A204.1 (cell line): ENCODE measurements around the gene RFX4.
"Not testable (repeated sequence)": the region's sequence is repeated elsewhere in the genome, so short reads cannot be mapped to it uniquely, and the experiment has no call there.

ENCODE experiments used
- FAIRE-seq: peaks from 2 replicates; lab custom pipeline; 2012; peaks lifted over from hg19 to GRCh38; lab: Jason Lieb, UNC

The RFX4 gene

DNA sequence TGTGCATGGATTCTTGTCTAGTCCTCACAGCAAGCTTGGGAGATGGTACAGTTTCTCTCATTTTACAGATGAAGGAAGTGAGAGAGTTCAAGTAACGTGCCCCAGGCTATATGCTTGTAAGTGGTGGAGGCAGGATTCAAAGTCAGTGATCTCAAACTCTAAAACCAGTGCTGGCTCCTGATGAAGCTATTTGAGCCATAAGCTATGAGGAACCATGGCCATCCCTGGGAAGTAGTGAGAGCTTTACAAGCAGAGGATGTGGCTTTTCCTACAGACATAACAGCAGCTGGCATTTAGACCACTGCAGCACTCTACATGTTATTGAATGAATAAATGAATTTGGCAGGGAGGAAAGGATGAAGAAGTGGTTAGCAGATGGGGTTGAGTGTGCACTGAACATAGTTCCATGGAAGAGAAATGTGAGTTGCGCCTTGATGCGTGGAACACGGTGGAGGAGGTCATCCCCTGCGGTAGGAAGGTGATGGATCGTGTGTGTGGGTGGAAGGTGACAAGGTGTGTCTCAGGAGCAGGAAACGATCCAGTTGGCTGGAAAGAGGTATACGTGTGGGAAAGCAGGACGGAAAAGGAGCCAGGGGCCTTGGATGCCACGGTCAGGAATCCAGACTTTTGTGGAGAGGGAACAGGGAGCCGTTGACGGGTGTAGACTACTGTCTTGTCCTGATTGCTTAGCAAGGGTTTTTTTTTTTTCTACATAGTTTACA is 65.2 kb downstream of the RFX4 start:
- no peak for FAIRE-seq

DNA sequence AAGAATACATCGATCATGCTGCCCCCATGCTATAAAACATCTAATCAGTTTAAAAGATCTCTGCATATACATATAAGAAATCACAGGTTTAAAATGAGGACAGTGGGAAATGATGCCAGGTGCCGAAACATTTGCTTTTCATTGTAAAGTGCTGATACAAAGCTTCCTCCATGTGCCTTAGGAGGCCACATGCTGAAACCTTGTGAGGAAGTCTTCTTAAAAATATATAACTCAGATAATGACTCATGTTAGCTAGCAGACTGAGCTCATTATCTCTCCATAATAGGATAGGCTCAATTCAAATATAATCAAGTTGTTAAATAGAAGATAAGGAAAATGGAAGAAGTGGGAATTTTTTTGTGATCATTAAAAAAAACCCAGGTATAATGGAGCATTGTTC is 65.9 kb downstream of the RFX4 start:
- no peak for FAIRE-seq

DNA sequence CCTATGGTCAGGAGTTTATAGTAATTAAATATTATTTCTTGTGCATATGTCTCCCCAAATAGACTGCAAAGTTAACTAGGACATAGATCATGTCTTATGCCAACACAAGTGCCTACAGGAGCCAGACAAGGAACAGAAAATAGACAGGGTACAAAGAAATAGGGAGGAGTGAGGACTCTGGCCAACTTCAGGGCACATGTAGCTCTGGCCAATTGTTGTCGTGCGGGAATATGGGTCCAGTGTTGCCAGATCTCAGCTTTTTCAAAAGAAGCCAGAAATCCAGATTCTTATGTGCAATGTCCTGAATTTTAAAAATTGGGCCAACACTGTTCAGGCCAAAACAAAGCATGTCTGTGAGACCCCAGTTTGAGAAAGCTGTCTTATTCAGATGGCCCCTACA is 68.7 kb downstream of the RFX4 start:
- no peak for FAIRE-seq

DNA sequence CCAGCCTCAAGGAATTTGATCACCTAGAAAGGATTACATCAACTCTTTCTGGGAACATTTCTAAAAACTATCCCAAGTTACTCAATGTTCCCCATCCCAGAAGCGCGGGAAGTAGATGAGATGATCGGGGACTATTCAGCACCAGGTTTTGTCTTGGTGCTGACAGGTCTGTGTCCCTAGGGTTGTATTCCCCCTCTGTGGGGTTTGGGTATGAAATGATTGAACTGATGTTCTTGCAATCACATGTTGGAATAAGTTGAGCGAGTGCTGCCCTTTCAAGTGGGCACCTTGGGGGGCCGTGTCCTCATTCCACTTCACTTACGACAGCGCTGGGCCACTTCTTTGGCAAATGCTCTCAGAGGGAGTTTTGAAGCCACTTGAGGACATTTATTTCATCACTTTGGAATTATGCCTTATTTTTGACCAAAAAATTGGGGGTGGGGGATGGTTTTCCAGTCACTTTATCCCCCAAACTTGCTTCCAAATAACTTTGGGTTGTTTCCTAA is 69.8 kb downstream of the RFX4 start:
- no peak for FAIRE-seq

DNA sequence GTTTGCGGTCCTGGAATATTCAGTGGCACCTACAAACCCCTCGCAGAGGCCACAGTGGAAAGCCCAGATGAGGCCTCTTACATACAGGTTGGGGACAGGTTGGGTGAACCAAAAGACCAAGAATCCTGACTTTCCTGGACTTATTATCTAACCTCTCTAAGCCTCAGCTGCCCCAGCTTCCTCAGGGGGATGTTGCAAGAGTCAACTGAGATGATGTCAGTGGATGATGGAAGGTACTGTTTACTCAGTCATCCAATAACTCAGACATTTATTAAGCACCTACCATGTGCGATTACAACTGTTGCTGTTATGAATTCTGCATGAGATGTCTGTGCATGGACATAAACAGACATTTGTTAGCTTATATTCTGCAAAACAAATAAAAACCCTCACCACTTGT is 72.8 kb downstream of the RFX4 start:
- FAIRE-seq: no peak

DNA sequence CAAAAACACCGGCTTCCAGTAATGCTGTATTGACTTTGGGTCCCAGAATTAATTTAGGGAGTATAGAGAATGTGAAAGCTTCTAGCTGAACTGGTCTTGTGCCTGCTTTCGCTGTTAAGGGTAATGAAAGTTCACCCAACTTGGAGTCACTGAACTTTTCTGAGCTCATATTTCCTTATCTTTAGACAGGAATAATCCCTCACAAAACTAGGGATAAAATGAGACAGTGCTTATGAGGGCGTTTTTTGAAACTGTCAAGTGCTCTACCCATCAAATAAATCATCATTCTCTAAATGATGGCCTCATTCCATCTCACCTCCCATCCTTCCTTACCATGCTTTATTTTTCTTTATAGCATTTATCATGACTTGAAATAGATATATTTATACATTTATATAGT is 74.7 kb downstream of the RFX4 start:
- no peak for FAIRE-seq

DNA sequence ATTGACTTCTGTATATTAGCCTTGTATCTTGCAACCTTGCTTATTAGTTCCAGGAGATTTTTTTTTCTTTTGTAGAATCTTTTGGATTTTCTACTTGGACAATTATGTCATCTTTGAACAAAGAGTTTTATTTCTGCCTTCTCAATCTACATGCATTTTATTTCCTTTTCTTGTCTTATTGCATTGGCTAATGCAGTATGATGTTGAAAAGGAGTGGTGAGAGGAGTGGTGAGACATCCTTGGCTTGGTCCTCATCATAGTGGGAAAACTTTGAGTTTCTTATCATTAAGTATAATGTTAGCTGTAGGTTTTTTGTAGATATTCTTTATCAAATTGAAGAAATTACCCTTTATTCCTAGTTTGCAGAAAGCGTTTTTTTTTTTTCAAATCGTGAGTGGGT is 80.6 kb downstream of the RFX4 start:
- FAIRE-seq: no peak

DNA sequence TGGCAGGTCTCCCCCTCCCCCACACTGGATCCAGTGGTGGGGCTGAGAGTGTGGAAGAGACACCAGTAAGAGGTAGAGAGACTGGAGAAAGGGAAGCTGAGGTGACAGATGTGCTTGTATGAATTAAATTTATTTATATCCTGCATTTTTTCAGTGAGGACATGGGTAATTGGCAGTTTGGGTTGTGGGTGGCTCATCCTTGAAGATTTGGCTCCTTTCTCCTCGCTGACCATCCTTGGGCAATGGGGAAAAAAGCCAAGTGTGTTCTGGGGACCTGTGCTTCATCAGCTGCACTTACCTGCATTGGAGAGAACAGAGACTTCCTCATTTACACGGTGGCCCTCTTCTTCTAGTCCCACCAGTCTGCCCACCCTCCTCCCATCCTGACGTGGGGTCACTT is 86.4 kb downstream of the RFX4 start:
- FAIRE-seq: no peak

DNA sequence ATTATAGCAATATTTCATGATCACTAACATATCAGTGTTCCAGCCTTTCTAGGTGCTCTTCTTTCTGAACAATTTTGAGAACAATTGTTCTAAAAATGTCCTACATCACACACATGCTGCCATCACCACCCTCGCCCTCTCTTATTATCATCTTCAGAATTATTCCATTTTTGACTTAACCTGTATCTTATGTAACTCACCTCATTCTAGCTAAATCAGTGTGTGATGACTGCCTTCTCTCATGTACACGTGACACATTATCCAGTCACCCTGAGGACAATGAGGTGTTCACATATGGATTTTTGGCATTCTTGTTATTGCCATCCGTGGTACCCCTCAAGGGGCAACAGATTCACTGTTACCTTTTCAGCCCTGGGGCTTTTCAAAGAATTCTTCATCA is 87.3 kb downstream of the RFX4 start:
- FAIRE-seq: no peak

DNA sequence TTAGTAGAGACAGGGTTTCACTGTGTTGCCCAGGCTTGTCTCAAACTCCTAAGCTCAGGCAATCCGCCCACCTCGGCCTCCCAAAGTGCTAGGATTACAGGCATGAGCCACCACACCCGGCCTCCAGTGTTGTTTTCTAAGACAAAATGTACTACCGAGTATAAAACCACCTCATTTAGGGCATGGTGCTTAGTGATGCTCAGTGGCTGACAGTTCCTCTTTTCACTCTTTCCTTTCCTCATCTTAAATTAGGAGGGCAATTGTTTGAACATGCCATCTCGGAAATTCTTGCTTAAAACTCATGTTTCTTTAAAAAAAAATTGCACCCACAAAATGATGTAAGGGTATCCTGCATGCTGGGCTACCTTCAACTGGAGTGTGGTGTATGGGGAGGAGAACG is 89.0 kb downstream of the RFX4 start:
- FAIRE-seq: no peak

DNA sequence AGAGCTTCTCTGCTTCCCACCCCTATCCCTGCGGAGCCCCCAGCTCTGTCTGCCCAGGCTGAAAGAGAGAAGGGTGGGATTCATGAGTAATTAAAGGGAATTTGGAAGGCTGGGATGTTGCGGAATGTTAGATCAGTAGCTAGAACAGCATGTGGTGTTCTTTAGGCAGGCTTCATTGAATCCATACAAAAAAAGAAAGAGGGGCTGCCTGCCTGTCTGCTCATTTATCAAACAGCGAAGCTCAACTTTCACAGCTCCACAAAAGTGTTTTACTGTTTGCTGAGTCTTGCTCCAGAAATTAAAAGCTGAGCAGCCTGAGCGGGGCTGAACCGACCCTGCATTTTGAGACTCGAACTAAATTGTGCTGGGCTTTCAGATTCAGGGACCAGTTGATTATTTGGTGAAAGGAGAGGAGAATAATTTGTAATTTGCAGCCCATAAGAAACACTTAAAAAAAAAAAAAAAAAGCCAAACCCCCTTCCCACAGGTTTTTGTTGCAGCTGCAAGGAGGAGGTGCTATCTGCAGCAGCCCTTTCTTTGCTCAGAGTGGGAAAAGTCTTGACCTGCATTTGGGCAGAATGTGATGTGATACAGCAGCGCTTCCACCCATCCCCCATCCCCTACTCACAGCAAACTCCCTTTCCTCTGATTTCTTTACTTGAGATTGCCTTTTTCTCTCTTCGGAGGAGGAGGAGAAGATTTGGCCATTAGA is 89.7 kb downstream of the RFX4 start:
- no peak for FAIRE-seq

DNA sequence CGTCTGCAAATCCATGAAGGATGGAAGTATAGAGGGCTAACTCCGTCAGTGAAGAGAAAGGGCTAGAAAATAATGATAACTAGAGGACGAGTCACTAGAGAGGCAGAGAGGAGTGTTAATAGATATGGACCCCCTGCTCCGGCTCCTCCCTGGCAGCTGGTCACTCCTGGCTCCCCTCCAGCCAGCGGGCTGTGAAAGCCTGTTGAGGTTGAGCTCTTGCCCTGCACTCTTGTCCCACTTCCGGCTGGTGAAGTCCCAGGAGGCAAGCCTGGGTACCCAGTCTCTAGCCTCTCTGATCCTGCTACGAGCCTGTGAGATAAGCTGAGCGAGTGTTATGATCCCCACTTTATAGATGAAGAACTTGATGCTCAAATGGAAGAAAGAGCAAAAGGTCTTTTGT is 90.3 kb downstream of the RFX4 start:
- FAIRE-seq: no peak

DNA sequence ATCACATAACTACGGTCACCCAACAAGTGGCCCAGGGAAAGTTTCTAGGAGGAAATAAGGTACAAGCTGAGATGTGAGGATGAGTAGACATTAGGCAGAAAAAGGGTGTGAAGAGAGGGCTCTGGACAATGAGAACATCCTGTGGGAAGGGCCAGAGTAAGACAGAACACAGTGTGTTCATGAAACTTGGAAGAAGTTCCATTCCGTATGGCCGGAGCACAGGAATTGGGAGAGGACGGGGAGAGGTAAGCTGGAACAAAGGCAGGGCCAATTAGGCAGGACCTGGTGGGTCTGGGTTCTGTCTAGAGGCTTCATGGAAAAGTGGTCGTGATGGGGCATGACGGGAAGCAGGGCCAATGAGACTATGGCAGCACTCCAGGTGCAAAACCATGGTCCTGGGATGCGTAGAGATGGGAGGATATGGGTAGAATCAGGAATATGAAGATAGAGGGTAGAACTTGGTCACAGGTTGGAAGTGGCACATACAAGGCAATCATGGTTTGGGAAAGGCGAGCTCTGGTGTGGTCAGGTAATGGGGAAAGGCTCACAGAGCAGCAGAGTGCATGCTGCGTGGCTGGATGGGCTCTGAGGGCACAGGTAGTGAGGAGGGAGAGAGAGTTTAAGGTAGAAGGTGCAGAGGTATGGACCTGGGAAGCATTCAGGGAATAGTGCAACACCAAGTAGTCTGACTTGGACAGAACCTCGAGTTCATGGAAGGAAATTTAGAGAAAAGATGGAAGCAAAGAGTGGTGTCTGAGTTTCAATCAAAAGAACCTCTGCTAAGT is 93.0 kb downstream of the RFX4 start:
- FAIRE-seq: no peak

DNA sequence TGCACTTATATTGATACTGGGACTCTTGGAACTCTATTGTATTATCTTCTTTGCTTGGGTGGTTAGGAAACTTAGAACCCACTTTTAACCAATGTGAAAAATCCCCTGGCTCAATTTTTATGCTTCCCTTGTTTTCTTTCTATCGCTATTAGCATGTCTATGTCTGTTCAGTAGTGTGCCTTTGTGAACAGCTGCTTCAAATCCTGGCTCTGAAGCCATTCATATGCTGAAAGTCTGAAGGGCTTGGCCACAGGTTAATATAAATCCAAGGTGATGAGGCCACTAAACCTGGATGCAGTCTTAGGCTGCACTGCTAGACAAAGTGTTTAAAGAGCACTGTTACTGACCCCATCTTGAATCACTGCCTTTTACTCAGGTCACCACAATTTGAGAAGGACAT is 96.8 kb downstream of the RFX4 start:
- no peak for FAIRE-seq

DNA sequence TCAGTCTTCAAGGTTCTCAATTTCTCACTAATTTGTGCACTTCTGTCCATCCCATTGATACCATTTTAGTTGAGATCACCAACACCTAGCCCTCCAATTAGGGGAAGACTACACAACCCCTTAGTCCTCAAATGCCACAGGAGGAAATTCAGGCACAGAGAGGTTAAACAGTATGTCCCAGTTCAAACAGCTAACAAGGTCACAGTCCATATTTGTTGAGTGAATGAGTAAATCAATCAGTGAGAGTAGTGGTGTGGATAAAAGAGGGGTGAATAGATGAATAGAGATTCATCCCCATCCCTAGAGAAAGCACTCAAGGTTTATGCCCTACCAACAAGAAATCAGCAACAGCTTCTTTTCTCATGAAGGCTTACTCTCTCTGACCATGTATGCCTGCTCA is 97.5 kb downstream of the RFX4 start:
- no peak for FAIRE-seq

DNA sequence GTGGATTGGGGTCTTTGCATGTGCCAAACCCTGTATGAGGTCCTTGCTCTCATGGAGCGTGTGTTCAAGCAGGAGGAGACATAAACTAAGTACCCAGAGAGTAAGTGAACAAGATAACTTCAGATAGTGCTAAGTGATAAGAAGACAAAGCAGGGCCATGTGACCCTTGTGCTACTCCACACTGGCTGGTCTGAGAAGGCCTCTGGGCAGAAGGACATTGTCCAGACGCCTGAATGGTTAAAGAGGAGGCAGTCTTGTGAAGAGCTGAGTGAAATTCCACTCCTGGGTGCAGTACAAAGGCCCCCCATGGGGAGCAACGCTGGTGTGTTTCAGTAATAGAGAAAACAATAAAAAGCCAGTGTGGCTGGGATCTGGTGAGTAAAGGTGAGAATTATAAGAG is 98.4 kb downstream of the RFX4 start:
- FAIRE-seq: no peak

DNA sequence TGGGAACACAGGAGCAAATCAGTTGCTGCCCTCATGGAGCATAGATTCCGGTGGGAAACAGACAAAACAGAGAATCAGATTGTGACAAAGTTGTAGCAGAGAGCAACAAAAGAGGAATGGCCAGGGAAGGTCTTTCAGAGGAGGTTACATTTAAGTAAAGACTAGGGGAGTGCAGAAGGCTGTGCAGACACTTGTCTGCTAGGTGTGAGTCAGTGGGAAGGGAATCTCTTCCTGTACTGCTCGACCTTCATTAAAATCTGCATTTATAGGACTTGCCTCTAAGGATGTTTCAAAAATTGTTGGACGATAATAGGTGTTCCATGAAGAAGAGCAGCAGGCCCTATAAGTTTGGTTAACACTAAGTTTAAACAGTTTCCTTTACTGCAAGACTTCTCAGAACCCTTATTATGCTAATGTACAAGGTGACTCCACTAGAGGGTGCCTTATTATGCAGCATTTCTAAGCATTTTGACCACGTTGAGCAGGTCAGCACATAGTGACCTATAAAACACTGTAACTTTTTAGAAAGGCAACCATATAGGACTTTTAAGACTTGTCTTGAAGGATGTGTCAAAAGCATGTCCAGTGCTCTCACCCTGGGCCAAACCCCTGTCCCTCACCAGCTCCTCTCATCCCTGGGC is 99.9 kb downstream of the RFX4 start:
- no peak for FAIRE-seq

DNA sequence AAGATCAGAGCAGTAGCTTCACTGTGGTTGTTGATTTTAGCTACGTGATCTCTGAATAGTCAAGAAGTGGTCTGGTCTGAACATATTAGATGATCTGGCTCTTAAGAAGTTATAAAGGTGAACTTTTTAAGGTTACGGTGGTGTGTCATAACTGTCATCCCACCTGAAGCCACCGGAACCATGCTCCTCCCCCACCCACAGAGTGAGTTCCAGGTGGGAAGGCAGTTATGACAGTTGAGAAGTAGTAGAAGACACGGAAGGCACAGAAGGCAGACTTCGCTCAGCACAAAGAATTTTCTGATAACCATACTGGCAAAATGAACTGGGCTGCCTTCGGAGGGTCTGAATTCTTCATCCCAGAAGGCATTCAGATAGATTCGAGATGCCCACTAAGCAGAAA is 101.7 kb downstream of the RFX4 start:
- FAIRE-seq: no peak

DNA sequence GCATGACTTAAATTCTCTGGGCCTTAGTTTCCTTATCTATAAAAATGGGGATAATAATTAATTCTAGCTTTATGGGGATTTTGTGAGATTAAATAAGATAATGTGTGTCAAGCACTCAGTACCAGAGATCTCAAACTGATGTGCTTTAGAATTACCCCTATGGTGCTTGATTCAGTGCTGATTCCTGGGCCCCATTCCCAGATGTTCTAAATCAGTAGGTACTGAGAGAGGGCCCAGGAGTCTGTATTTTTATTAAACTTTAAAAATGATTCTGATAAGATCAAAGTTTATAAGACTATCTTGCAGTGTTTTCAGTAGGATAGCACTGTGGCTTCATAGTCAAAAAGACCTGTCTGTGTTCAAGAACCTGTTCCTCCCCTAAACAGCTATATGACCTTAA is 102.6 kb downstream of the RFX4 start:
- no peak for FAIRE-seq

DNA sequence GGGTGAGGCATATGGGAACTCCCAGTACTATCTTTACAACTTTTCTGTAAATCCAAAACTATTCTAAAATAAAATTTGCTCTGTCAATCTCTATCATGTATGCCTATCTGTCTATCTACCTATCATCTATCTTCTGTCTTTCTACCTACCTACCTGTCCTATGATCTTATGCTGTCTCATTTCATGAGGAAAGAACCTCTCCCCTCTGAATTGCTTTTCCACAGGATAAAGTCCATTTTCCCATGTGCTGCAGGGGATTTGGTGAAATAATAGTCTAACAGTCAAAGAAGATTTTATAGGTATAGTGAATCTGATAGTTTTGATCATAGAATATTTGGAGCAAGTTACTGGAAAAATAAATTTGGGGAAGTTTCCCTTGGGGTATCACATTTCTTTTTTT is 104.9 kb downstream of the RFX4 start:
- no peak for FAIRE-seq

DNA sequence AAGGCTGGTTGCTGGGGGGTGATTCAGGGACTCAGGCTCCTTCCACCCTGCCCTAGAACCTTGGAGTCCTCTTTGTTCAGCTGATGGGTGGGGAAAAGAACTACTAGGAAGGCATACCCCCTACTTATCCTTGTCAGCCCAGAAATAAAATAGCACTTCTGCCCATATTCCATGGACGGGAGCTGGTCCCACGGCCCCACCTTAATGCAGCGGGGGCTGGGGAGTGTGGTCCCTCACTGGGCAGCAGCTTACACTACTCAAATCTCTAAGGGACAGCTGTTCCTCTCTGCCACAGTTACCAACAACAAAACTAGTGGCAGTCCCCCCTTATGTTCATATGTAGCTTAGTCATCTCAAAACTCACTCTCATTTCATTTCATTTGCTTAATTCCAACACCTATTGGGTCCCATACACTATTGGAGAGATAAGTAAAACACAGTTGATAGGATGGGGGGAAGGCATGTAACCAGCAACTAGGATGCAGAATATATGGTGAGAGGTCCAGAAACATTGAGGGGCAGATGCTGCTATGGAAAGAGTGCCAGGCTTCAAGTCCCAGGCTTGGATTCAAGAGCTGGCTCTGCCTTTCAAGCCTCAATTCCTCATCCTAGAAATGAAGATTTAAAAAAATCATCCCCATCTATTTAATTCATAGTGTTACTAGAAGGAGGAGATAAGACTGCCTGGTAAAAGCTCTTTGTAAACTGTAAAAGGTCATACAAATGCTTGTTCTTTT is 107.9 kb downstream of the RFX4 start:
- no peak for FAIRE-seq

DNA sequence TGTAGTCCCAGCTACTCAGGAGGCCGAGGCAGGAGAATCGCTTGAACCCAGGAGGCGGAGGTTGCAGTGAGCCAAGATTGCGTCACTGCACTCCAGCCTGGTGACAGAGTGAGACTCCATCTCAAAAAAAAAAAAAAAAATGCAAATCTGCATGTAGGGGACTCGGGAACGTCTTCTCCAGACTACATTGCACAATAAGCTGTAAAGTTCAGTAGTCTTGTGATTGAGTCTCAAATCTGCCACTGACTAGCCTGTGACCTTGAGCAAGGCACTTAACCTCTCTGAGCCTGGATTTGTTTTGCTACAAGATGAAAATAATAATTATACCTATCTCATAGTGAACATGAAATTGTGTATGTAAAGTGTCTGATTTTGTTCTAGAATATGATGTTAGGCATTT is 109.2 kb downstream of the RFX4 start:
- not testable (repeated sequence) for FAIRE-seq
